ENCODE measurements around the gene TLE4.

TLE4 gene

DNA sequence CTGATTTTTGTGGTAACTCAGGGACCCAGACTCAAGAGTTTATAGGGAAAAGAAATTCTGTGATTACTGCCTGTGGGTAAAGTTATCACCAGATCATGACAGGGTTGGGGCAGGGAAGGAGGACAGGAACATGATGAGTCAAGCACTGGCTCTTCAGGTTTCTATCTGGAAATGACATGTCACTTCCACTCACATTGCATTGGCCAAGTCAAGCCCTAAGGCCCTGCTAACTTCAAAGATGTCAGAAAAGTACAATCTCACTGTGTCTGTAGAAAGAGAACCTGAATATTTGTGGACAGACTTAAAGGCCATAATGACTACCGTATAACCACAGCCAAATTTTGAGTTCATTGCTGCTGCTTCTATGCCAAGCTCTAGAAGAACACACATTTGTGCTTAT lies 187.7 kb downstream of the TLE4 start:
- Histone ChIP-seq H3K9me2 (replicated peaks; ENCODE audit: insufficient read depth, low read length) (no peaks in the 10 kb centered on the region), H3K4me3 (ENCODE audit: low read length) (no peak overlapping the region), H3K9me3 (replicated peaks; ENCODE audit: insufficient read depth, low read length) (no peaks in the 10 kb centered on the region), H3K27me3 (replicated peaks; ENCODE audit: insufficient read depth, low read length) (no peaks in the 10 kb centered on the region), H3K79me2 (ENCODE audit: low read length) (no peaks in the 10 kb centered on the region), H3F3A (ENCODE audit: insufficient read depth, low read length) (no peaks in the 10 kb centered on the region), H3K9ac (ENCODE audit: low read length) (no peak overlapping the region), H2AFZ (ENCODE audit: low read length) (no peak overlapping the region), H3K36me3 (replicated peaks; ENCODE audit: insufficient read depth, low read length) (no peaks in the 10 kb centered on the region), H3K27ac (ENCODE audit: low read length) (no peak overlapping the region), H4K20me1 (ENCODE audit: insufficient read depth, low read length) (no peaks in the 10 kb centered on the region), H3K4me1 (ENCODE audit: low read length) (no peaks in the 10 kb centered on the region), H3K4me2 (ENCODE audit: low read depth, low read length) (no peak overlapping the region)
- TF ChIP-seq EZH2 (optimal IDR thresholded peaks at IDR 0.05; ENCODE audit: low read depth, low read length), result no peak
- no peak for TF ChIP-seq EZH2phosphoT487 (IDR thresholded peaks at IDR 0.05; ENCODE audit: low read length)
- TF ChIP-seq, protein P1, sequence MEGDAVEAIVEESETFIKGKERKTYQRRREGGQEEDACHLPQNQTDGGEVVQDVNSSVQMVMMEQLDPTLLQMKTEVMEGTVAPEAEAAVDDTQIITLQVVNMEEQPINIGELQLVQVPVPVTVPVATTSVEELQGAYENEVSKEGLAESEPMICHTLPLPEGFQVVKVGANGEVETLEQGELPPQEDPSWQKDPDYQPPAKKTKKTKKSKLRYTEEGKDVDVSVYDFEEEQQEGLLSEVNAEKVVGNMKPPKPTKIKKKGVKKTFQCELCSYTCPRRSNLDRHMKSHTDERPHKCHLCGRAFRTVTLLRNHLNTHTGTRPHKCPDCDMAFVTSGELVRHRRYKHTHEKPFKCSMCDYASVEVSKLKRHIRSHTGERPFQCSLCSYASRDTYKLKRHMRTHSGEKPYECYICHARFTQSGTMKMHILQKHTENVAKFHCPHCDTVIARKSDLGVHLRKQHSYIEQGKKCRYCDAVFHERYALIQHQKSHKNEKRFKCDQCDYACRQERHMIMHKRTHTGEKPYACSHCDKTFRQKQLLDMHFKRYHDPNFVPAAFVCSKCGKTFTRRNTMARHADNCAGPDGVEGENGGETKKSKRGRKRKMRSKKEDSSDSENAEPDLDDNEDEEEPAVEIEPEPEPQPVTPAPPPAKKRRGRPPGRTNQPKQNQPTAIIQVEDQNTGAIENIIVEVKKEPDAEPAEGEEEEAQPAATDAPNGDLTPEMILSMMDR (IDR thresholded peaks at IDR 0.05; ENCODE audit: low read length), result no peak
- DNase-seq, result no peak

DNA sequence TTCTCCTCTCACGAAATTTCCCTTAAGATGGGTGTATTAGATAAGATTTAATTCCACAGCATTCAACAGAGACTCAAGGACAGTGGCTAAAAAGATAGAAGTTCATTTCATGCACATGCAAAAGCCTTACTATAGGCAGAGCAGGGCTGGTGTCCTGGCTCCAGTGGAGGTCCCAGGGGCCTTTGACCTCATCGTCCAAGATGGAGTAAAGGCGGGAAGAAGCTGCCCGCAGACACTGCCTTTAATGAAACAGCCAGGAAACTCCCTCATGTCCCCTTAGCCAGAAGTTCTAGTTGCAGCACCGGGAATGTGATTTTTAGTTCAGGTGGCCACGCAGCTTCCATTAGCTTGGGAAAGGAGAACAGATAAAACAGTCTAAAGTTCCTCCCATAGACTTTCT lies 190.3 kb downstream of the TLE4 start:
- Histone ChIP-seq H3K27ac (ENCODE audit: low read length) (no peak overlapping the region), H3K9ac (ENCODE audit: low read length) (no peak overlapping the region), H3K4me2 (ENCODE audit: low read depth, low read length) (no peak overlapping the region), H3K4me3 (ENCODE audit: low read length) (no peak overlapping the region), H3K36me3 (replicated peaks; ENCODE audit: insufficient read depth, low read length) (no peaks in the 10 kb centered on the region), H4K20me1 (ENCODE audit: insufficient read depth, low read length) (no peaks in the 10 kb centered on the region), H2AFZ (ENCODE audit: low read length) (no peak overlapping the region), H3K79me2 (ENCODE audit: low read length) (no peaks in the 10 kb centered on the region), H3K4me1 (ENCODE audit: low read length) (no peaks in the 10 kb centered on the region), H3F3A (ENCODE audit: insufficient read depth, low read length) (no peaks in the 10 kb centered on the region), H3K27me3 (replicated peaks; ENCODE audit: insufficient read depth, low read length) (no peaks in the 10 kb centered on the region), H3K9me2 (replicated peaks; ENCODE audit: insufficient read depth, low read length) (no peaks in the 10 kb centered on the region), H3K9me3 (replicated peaks; ENCODE audit: insufficient read depth, low read length) (no peaks in the 10 kb centered on the region)
- no peak for DNase-seq
- TF ChIP-seq EZH2 (optimal IDR thresholded peaks at IDR 0.05; ENCODE audit: low read depth, low read length), result no peak
- TF ChIP-seq EZH2phosphoT487 (IDR thresholded peaks at IDR 0.05; ENCODE audit: low read length), result no peak
- TF ChIP-seq, protein P1 (IDR thresholded peaks at IDR 0.05; ENCODE audit: low read length), result no peak

DNA sequence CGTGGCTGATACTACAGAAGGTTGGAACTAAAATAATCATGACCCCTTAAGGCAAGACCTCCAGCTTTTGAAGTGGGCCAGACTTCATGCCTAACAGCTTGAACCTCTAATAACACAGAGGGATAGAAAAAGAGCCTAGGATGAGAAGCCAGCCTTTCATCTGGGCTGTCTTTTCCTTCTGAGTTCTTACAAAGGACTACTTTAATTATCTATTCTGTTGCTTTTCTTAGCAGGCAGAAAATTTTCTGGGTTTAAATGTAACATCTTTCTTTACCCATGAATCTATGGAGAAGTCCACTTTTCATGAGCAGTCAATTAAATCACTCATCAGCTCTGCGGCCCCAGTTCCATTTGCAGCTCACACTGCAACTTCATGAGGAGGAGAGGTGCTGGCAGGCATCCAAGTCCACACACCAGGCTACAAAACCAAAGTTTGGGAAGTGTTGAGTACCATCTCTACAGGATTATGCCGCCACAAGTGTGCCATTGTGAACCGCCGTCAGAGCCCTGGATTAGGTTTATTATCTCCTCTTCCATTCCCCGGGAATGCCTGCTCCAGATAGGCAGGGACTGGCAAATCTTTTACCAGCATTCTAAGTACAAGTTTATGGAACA lies 192.0 kb downstream of the TLE4 start:
- no peaks in the 10 kb centered on the region for H3K27me3 ChIP-seq (replicated peaks; ENCODE audit: insufficient read depth, low read length)
- no peak overlapping the region for H3K4me2 ChIP-seq (ENCODE audit: low read depth, low read length)
- H3K4me3 ChIP-seq (ENCODE audit: low read length), result no peak overlapping the region
- H3K9me3 ChIP-seq (replicated peaks; ENCODE audit: insufficient read depth, low read length), result no peaks in the 10 kb centered on the region
- TF ChIP-seq, protein P1 (IDR thresholded peaks at IDR 0.05; ENCODE audit: low read length), result no peak
- TF ChIP-seq EZH2 (optimal IDR thresholded peaks at IDR 0.05; ENCODE audit: low read depth, low read length) (no peak), EZH2phosphoT487 (IDR thresholded peaks at IDR 0.05; ENCODE audit: low read length) (no peak)
- no peak overlapping the region for H2AFZ ChIP-seq (ENCODE audit: low read length)
- H3K4me1 ChIP-seq (ENCODE audit: low read length), result no peaks in the 10 kb centered on the region
- no peaks in the 10 kb centered on the region for H3K9me2 ChIP-seq (replicated peaks; ENCODE audit: insufficient read depth, low read length)
- no peaks in the 10 kb centered on the region for H4K20me1 ChIP-seq (ENCODE audit: insufficient read depth, low read length)
- H3K27ac ChIP-seq (ENCODE audit: low read length), result no peak overlapping the region
- DNase-seq, result no peak
- no peak overlapping the region for H3K9ac ChIP-seq (ENCODE audit: low read length)
- H3K36me3 ChIP-seq (replicated peaks; ENCODE audit: insufficient read depth, low read length), result no peaks in the 10 kb centered on the region
- no peaks in the 10 kb centered on the region for H3K79me2 ChIP-seq (ENCODE audit: low read length)
- H3F3A ChIP-seq (ENCODE audit: insufficient read depth, low read length), result no peaks in the 10 kb centered on the region
